ENCODE measurements around the gene DNAJB7.
"Not testable (repeated sequence)": the region's sequence is repeated elsewhere in the genome, so short reads cannot be mapped to it uniquely, and the experiment has no call there.

The DNAJB7 gene

GRCh38 chr22:40845816-40846215 lies 16.1 kb downstream of the DNAJB7 start:
- H3K9me3 ChIP-seq (ENCODE audit: control insufficient read depth in 2 of 2, low read length in 2 of 2); H3K9ac ChIP-seq (ENCODE audit: low read length in 2 of 2); H3K4me3 ChIP-seq (ENCODE audit: low read length in 2 of 2); H3K27me3 ChIP-seq (ENCODE audit: control insufficient read depth in 1 of 2, insufficient read depth in 2 of 2, low read length in 2 of 2); H3K27ac ChIP-seq (ENCODE audit: low read length); H3K4me1 ChIP-seq (ENCODE audit: control insufficient read depth, insufficient read depth, low read length): not testable (repeated sequence)
- peaks cover 15 to 34% of the 10 kb centered on the region in 2 donors for H3K36me3 ChIP-seq (ENCODE audit: control insufficient read depth in 2 of 2, insufficient read depth in 2 of 2, low read length in 2 of 2)

- Histone ChIP-seq H3K9me3 (ENCODE audit: control insufficient read depth in 2 of 2, low read length in 2 of 2) (no peaks in the 10 kb centered on the region), H3K27me3 (ENCODE audit: control insufficient read depth in 1 of 2, insufficient read depth in 2 of 2, low read length in 2 of 2) (no peaks in the 10 kb centered on the region), H3K27ac (ENCODE audit: low read length) (no peak overlapping the region), H3K4me1 (ENCODE audit: control insufficient read depth, insufficient read depth, low read length) (no peaks in the 10 kb centered on the region), H3K9ac (ENCODE audit: low read length in 2 of 2) (no peak overlapping the region), H3K4me3 (ENCODE audit: low read length in 2 of 2) (no peak overlapping the region), H3K36me3 (ENCODE audit: control insufficient read depth in 2 of 2, insufficient read depth in 2 of 2, low read length in 2 of 2) (peaks cover 22 to 37% of the 10 kb centered on the region in 2 donors)
These were observed 17.0 kb downstream of the DNAJB7 start for GRCh38 chr22:40844951-40845350.

GRCh38 chr22:40838486-40838885 lies 23.4 kb downstream of the DNAJB7 start:
- Histone ChIP-seq H3K4me3 (ENCODE audit: low read length in 2 of 2) (no peak overlapping the region), H3K27me3 (ENCODE audit: control insufficient read depth in 1 of 2, insufficient read depth in 2 of 2, low read length in 2 of 2) (no peaks in the 10 kb centered on the region), H3K9me3 (ENCODE audit: control insufficient read depth in 2 of 2, low read length in 2 of 2) (no peaks in the 10 kb centered on the region), H3K36me3 (ENCODE audit: control insufficient read depth in 2 of 2, insufficient read depth in 2 of 2, low read length in 2 of 2) (peaks cover 39 to 40% of the 10 kb centered on the region in 2 donors), H3K27ac (ENCODE audit: low read length) (no peak overlapping the region), H3K4me1 (ENCODE audit: control insufficient read depth, insufficient read depth, low read length) (no peaks in the 10 kb centered on the region), H3K9ac (ENCODE audit: low read length in 2 of 2) (no peak overlapping the region)

- Histone ChIP-seq H3K9ac (ENCODE audit: low read length in 2 of 2) (no peak overlapping the region), H3K9me3 (ENCODE audit: control insufficient read depth in 2 of 2, low read length in 2 of 2) (no peaks in the 10 kb centered on the region), H3K36me3 (ENCODE audit: control insufficient read depth in 2 of 2, insufficient read depth in 2 of 2, low read length in 2 of 2) (peaks cover 38 to 40% of the 10 kb centered on the region in 2 donors), H3K27ac (ENCODE audit: low read length) (no peak overlapping the region), H3K4me1 (ENCODE audit: control insufficient read depth, insufficient read depth, low read length) (no peaks in the 10 kb centered on the region), H3K4me3 (ENCODE audit: low read length in 2 of 2) (no peak overlapping the region), H3K27me3 (ENCODE audit: control insufficient read depth in 1 of 2, insufficient read depth in 2 of 2, low read length in 2 of 2) (no peaks in the 10 kb centered on the region)
These were observed 27.3 kb downstream of the DNAJB7 start for GRCh38 chr22:40834619-40835018.

GRCh38 chr22:40829131-40829530 lies 32.8 kb downstream of the DNAJB7 start:
- Histone ChIP-seq H3K36me3 (ENCODE audit: control insufficient read depth in 2 of 2, insufficient read depth in 2 of 2, low read length in 2 of 2) (peaks cover 26 to 35% of the 10 kb centered on the region in 2 donors), H3K9ac (ENCODE audit: low read length in 2 of 2) (no peak overlapping the region), H3K4me3 (ENCODE audit: low read length in 2 of 2) (no peak overlapping the region), H3K4me1 (ENCODE audit: control insufficient read depth, insufficient read depth, low read length) (no peaks in the 10 kb centered on the region), H3K9me3 (ENCODE audit: control insufficient read depth in 2 of 2, low read length in 2 of 2) (no peaks in the 10 kb centered on the region), H3K27ac (ENCODE audit: low read length) (no peak overlapping the region), H3K27me3 (ENCODE audit: control insufficient read depth in 1 of 2, insufficient read depth in 2 of 2, low read length in 2 of 2) (no peaks in the 10 kb centered on the region)

GRCh38 chr22:40826984-40827741 lies 34.8 kb downstream of the DNAJB7 start:
- peaks cover 23 to 28% of the 10 kb centered on the region in 2 donors for H3K36me3 ChIP-seq (ENCODE audit: control insufficient read depth in 2 of 2, insufficient read depth in 2 of 2, low read length in 2 of 2)
- H3K27me3 ChIP-seq (ENCODE audit: control insufficient read depth in 1 of 2, insufficient read depth in 2 of 2, low read length in 2 of 2) = no peaks in the 10 kb centered on the region
- H3K4me1 ChIP-seq (ENCODE audit: control insufficient read depth, insufficient read depth, low read length) = no peaks in the 10 kb centered on the region
- H3K27ac ChIP-seq (ENCODE audit: low read length) = no peak overlapping the region
- no peak overlapping the region for H3K4me3 ChIP-seq (ENCODE audit: low read length in 2 of 2)
- no peak overlapping the region for H3K9ac ChIP-seq (ENCODE audit: low read length in 2 of 2)
- H3K9me3 ChIP-seq (ENCODE audit: control insufficient read depth in 2 of 2, low read length in 2 of 2) = no peaks in the 10 kb centered on the region

GRCh38 chr22:40826292-40826691 lies 35.6 kb downstream of the DNAJB7 start:
- H3K9me3 ChIP-seq (ENCODE audit: control insufficient read depth in 2 of 2, low read length in 2 of 2); H3K27me3 ChIP-seq (ENCODE audit: control insufficient read depth in 1 of 2, insufficient read depth in 2 of 2, low read length in 2 of 2); H3K27ac ChIP-seq (ENCODE audit: low read length); H3K4me1 ChIP-seq (ENCODE audit: control insufficient read depth, insufficient read depth, low read length); H3K4me3 ChIP-seq (ENCODE audit: low read length in 2 of 2); H3K9ac ChIP-seq (ENCODE audit: low read length in 2 of 2): not testable (repeated sequence)
- H3K36me3 ChIP-seq (ENCODE audit: control insufficient read depth in 2 of 2, insufficient read depth in 2 of 2, low read length in 2 of 2) = peaks cover 21 to 26% of the 10 kb centered on the region in 2 donors

GRCh38 chr22:40823426-40823825 lies 38.5 kb downstream of the DNAJB7 start:
- Histone ChIP-seq H3K27ac (ENCODE audit: low read length) (no peak overlapping the region), H3K4me1 (ENCODE audit: control insufficient read depth, insufficient read depth, low read length) (peaks cover 2% of the 10 kb centered on the region), H3K36me3 (ENCODE audit: control insufficient read depth in 2 of 2, insufficient read depth in 2 of 2, low read length in 2 of 2) (peaks cover 9 to 12% of the 10 kb centered on the region in 2 donors), H3K27me3 (ENCODE audit: control insufficient read depth in 1 of 2, insufficient read depth in 2 of 2, low read length in 2 of 2) (no peaks in the 10 kb centered on the region), H3K4me3 (ENCODE audit: low read length in 2 of 2) (no peak overlapping the region), H3K9me3 (ENCODE audit: control insufficient read depth in 2 of 2, low read length in 2 of 2) (no peaks in the 10 kb centered on the region), H3K9ac (ENCODE audit: low read length in 2 of 2) (no peak overlapping the region)

- peaks cover 5% of the 10 kb centered on the region in 2 donors for H3K36me3 ChIP-seq (ENCODE audit: control insufficient read depth in 2 of 2, insufficient read depth in 2 of 2, low read length in 2 of 2)
- peak overlapping the region; percentile 98 to 99 for H3K4me3 ChIP-seq (ENCODE audit: low read length in 2 of 2)
- peaks cover 5% of the 10 kb centered on the region for H3K4me1 ChIP-seq (ENCODE audit: control insufficient read depth, insufficient read depth, low read length)
- peak overlapping the region; percentile 55 for H3K27ac ChIP-seq (ENCODE audit: low read length)
- H3K27me3 ChIP-seq (ENCODE audit: control insufficient read depth in 1 of 2, insufficient read depth in 2 of 2, low read length in 2 of 2) = no peaks in the 10 kb centered on the region
- peak overlapping the region; percentile 54 to 76 for H3K9ac ChIP-seq (ENCODE audit: low read length in 2 of 2)
- no peaks in the 10 kb centered on the region for H3K9me3 ChIP-seq (ENCODE audit: control insufficient read depth in 2 of 2, low read length in 2 of 2)
These were observed 42.2 kb downstream of the DNAJB7 start for GRCh38 chr22:40819599-40820140.

- peak within 1 kb of the TSS; percentile 55 for H3K27ac ChIP-seq (ENCODE audit: low read length)
- peak within 1 kb of the TSS; percentile 89 to 97 for H3K9ac ChIP-seq (ENCODE audit: low read length in 2 of 2)
- H3K4me3 ChIP-seq (ENCODE audit: low read length in 2 of 2) = peak within 1 kb of the TSS; percentile 98 to 99
- peaks cover 2 to 3% of the 10 kb centered on the region in 2 donors for H3K36me3 ChIP-seq (ENCODE audit: control insufficient read depth in 2 of 2, insufficient read depth in 2 of 2, low read length in 2 of 2)
- no peaks in the 10 kb centered on the region for H3K27me3 ChIP-seq (ENCODE audit: control insufficient read depth in 1 of 2, insufficient read depth in 2 of 2, low read length in 2 of 2)
- H3K9me3 ChIP-seq (ENCODE audit: control insufficient read depth in 2 of 2, low read length in 2 of 2) = no peaks in the 10 kb centered on the region
- peaks cover 5% of the 10 kb centered on the region for H3K4me1 ChIP-seq (ENCODE audit: control insufficient read depth, insufficient read depth, low read length)
These were observed 42.9 kb downstream of the DNAJB7 start, which contains the start of gene SLC25A17 for GRCh38 chr22:40818747-40819598. SLC25A17 (minus strand) TSS chr22:40819346; CDS start chr22:40819248, 98 bp downstream.
